Activated CD8-positive, alpha-beta T cell treated with anti-CD3 and anti-CD28 coated beads, Interleukin-2, amount 10 ng/mL, durations not matched to agents 7 days and 5 days (primary cell): Measurements from ENCODE around the gene SMIM41. TPM values are rescaled to one million over a fixed set of nuclear protein-coding genes. Genes with fewer than 3 reads are reported as not detected.
"Not testable (repeated sequence)": the region's sequence is repeated elsewhere in the genome, so short reads cannot be mapped to it uniquely, and the experiment has no call there.

ENCODE experiments used
- ATAC-seq: fragments of 150-1000 bp; cut with Tn5 transposase; one replicate; pipeline ENCODE4 v1.10.0; 2021; ENCODE audit warnings: moderate library complexity
- CTCF ChIA-PET: fragments of 350-600 bp; sonication (Branson Sonifier 250); formaldehyde crosslinking; loops from one replicate; lab custom pipeline; 2021; ENCODE audit warnings: antibody characterized with exemption; lab: Charles Lee
- POLR2A ChIA-PET: fragments of 350-600 bp; sonication (Branson Sonifier 250); formaldehyde crosslinking; loops from one replicate; lab custom pipeline; 2021; ENCODE audit warnings: antibody characterized with exemption; lab: Charles Lee
- DNase-seq: peaks from one replicate; pipeline ENCODE4 v3.0.0-alpha.2; 2020
- H3K27ac Mint-ChIP-seq: one replicate; pipeline ENCODE4 v1.8.0; 2021; ENCODE audit warnings: mild to moderate bottlenecking, mixed read lengths
- H3K27me3 Mint-ChIP-seq: one replicate; pipeline ENCODE4 v1.8.0; 2021; ENCODE audit warnings: low read depth, mixed read lengths
- H3K36me3 Mint-ChIP-seq: one replicate; pipeline ENCODE4 v1.8.0; 2021; ENCODE audit warnings: low read depth, mixed read lengths
- H3K4me1 Mint-ChIP-seq: one replicate; pipeline ENCODE4 v1.8.0; 2021; ENCODE audit warnings: low read depth, mixed read lengths
- H3K4me3 Mint-ChIP-seq: one replicate; pipeline ENCODE4 v1.8.0; 2021; ENCODE audit warnings: mild to moderate bottlenecking, mixed read lengths
- H3K9me3 Mint-ChIP-seq: one replicate; pipeline ENCODE4 v1.8.0; 2022; ENCODE audit warnings: mixed read lengths; ENCODE audit not compliant: insufficient read depth
- total RNA-seq, 2 experiments: library from RNA; stranded (reverse); gene quantifications; one replicate each; pipeline ENCODE4 v1.2.3, GENCODE V29; 2021

Gene SMIM41
- total RNA-seq, 2 experiments from 2014 or later, result not detected

- ChIA-PET CTCF (interaction anchor here (15.1 kb wide), 1 partner anchor 64 kb away, joined by 486 read pairs; no protein-coding TSS in a partner anchor), POLR2A (no interaction called here)
- Mint-ChIP-seq H3K27ac (no peak overlapping the region), H3K36me3 (no peaks in the 10 kb centered on the region), H3K9me3 (no peaks in the 10 kb centered on the region), H3K4me3 (no peak overlapping the region), H3K27me3 (peaks cover 49% of the 10 kb centered on the region), H3K4me1 (peaks cover 3% of the 10 kb centered on the region)
- ATAC-seq, result no peak
- DNase-seq, result no peak
Observed at GRCh38 chr12:52090291-52090690, 10.8 kb downstream of the SMIM41 start.

GRCh38 chr12:52091061-52091460 is 11.6 kb downstream of the SMIM41 start:
- POLR2A ChIA-PET, result no interaction called here
- peaks cover 49% of the 10 kb centered on the region for H3K27me3 Mint-ChIP-seq
- H3K9me3 Mint-ChIP-seq, result no peaks in the 10 kb centered on the region
- no peak overlapping the region for H3K4me3 Mint-ChIP-seq
- H3K27ac Mint-ChIP-seq, result no peak overlapping the region
- CTCF ChIA-PET, result interaction anchor here (1.4 to 15.1 kb wide), 2 partner anchors 8 to 65 kb away, joined by 5 to 486 read pairs; no protein-coding TSS in a partner anchor
- H3K36me3 Mint-ChIP-seq, result no peaks in the 10 kb centered on the region
- no peak for DNase-seq
- peaks cover 3% of the 10 kb centered on the region for H3K4me1 Mint-ChIP-seq
- no peak for ATAC-seq

GRCh38 chr12:52091869-52092268 is 12.4 kb downstream of the SMIM41 start:
- DNase-seq (no peak), ATAC-seq (no peak)
- H3K4me1 Mint-ChIP-seq, result peaks cover 3% of the 10 kb centered on the region
- H3K9me3 Mint-ChIP-seq, result no peaks in the 10 kb centered on the region
- no peak overlapping the region for H3K27ac Mint-ChIP-seq
- ChIA-PET POLR2A (no interaction called here), CTCF (interaction anchor here (1.4 to 15.1 kb wide), 2 partner anchors 9 to 66 kb away, joined by 5 to 486 read pairs; no protein-coding TSS in a partner anchor)
- H3K36me3 Mint-ChIP-seq, result no peaks in the 10 kb centered on the region
- peaks cover 49% of the 10 kb centered on the region for H3K27me3 Mint-ChIP-seq
- H3K4me3 Mint-ChIP-seq, result no peak overlapping the region

- Mint-ChIP-seq H3K9me3 (no peaks in the 10 kb centered on the region), H3K36me3 (no peaks in the 10 kb centered on the region), H3K27me3 (peaks cover 41% of the 10 kb centered on the region), H3K27ac (no peak overlapping the region), H3K4me1 (peaks cover 3% of the 10 kb centered on the region), H3K4me3 (no peak overlapping the region)
- POLR2A ChIA-PET, result no interaction called here
- no peak for DNase-seq
- ATAC-seq, result no peak
- CTCF ChIA-PET, result interaction anchor here (1.2 to 2.7 kb wide), 3 partner anchors 68 to 73 kb away, joined by 3 to 21 read pairs (median 5); no protein-coding TSS in a partner anchor
Observed at GRCh38 chr12:52093346-52093745, 13.8 kb downstream of the SMIM41 start.

- no peaks in the 10 kb centered on the region for H3K36me3 Mint-ChIP-seq
- DNase-seq (no peak), ATAC-seq (no peak)
- no peaks in the 10 kb centered on the region for H3K9me3 Mint-ChIP-seq
- ChIA-PET POLR2A (no interaction called here), CTCF (no interaction called here)
- peaks cover 20% of the 10 kb centered on the region for H3K27me3 Mint-ChIP-seq
- H3K4me1 Mint-ChIP-seq, result no peaks in the 10 kb centered on the region
- no peak overlapping the region for H3K4me3 Mint-ChIP-seq
- H3K27ac Mint-ChIP-seq, result no peak overlapping the region
Observed at GRCh38 chr12:52096332-52097044, 17.0 kb downstream of the SMIM41 start.

- no peak overlapping the region for H3K4me3 Mint-ChIP-seq
- DNase-seq (peak; percentile 49), ATAC-seq (peak; percentile 49)
- no peaks in the 10 kb centered on the region for H3K36me3 Mint-ChIP-seq
- peaks cover 18% of the 10 kb centered on the region for H3K27me3 Mint-ChIP-seq
- POLR2A ChIA-PET, result no interaction called here
- CTCF ChIA-PET, result no interaction called here
- no peaks in the 10 kb centered on the region for H3K9me3 Mint-ChIP-seq
- no peak overlapping the region for H3K27ac Mint-ChIP-seq
- H3K4me1 Mint-ChIP-seq, result no peaks in the 10 kb centered on the region
Observed at GRCh38 chr12:52097045-52097666, 17.7 kb downstream of the SMIM41 start.

- H3K9me3 Mint-ChIP-seq, H3K4me3 Mint-ChIP-seq, H3K27ac Mint-ChIP-seq, H3K36me3 Mint-ChIP-seq, DNase-seq, POLR2A ChIA-PET, ATAC-seq, H3K4me1 Mint-ChIP-seq: not testable (repeated sequence)
- peaks cover 38% of the 10 kb centered on the region for H3K27me3 Mint-ChIP-seq
- CTCF ChIA-PET, result interaction anchor here (1.7 kb wide), 1 partner anchor 22 kb away, joined by 4 read pairs; no protein-coding TSS in a partner anchor
Observed at GRCh38 chr12:52104431-52105089, 25.1 kb downstream of the SMIM41 start.

- H3K27me3 Mint-ChIP-seq, H3K36me3 Mint-ChIP-seq, POLR2A ChIA-PET, H3K9me3 Mint-ChIP-seq, H3K27ac Mint-ChIP-seq, H3K4me3 Mint-ChIP-seq, ATAC-seq: not testable (repeated sequence)
- DNase-seq, result peak; percentile 64
- H3K4me1 Mint-ChIP-seq, result peaks cover 30% of the 10 kb centered on the region
- CTCF ChIA-PET, result interaction anchor here (0.7 to 5.1 kb wide), 10 partner anchors 12 to 722 kb away, joined by 3 to 94 read pairs (median 4); no protein-coding TSS in a partner anchor
Observed at GRCh38 chr12:52116222-52117125, 37.0 kb downstream of the SMIM41 start.

- H3K27me3 Mint-ChIP-seq, result peaks cover 12% of the 10 kb centered on the region
- POLR2A ChIA-PET, H3K27ac Mint-ChIP-seq, H3K4me3 Mint-ChIP-seq, H3K9me3 Mint-ChIP-seq, DNase-seq, ATAC-seq, H3K36me3 Mint-ChIP-seq: not testable (repeated sequence)
- peaks cover 34% of the 10 kb centered on the region for H3K4me1 Mint-ChIP-seq
- CTCF ChIA-PET, result interaction anchor here (1.0 to 5.1 kb wide), 4 partner anchors 10 to 98 kb away, joined by 3 to 94 read pairs (median 7); no protein-coding TSS in a partner anchor
Observed at GRCh38 chr12:52117806-52118475, 38.4 kb downstream of the SMIM41 start.

- Mint-ChIP-seq H3K27me3 (peaks cover 12% of the 10 kb centered on the region), H3K9me3 (no peaks in the 10 kb centered on the region)
Observed at GRCh38 chr12:52119398-52120254, 40.1 kb downstream of the SMIM41 start.

More at GRCh38 chr12:52119398-52120254, 40.1 kb downstream of the SMIM41 start:
- Mint-ChIP-seq H3K27ac (peak overlapping the region; percentile 52), H3K36me3 (no peaks in the 10 kb centered on the region), H3K4me1 (peaks cover 34% of the 10 kb centered on the region), H3K4me3 (no peak overlapping the region)
- CTCF ChIA-PET, result interaction anchor here (0.8 to 5.1 kb wide), 9 partner anchors 8 to 99 kb away, joined by 3 to 94 read pairs (median 4); no protein-coding TSS in a partner anchor
- ATAC-seq (peak; percentile 80), DNase-seq (peak; percentile 54)
- POLR2A ChIA-PET, result no interaction called here
